ENCODE measurements around the gene SYNDIG1L. TPM values are rescaled to one million over a fixed set of nuclear protein-coding genes. Genes with fewer than 3 reads are reported as not detected.

Gene SYNDIG1L
- total RNA-seq, 1 experiment from 2014 or later = 0.33 TPM

DNA sequence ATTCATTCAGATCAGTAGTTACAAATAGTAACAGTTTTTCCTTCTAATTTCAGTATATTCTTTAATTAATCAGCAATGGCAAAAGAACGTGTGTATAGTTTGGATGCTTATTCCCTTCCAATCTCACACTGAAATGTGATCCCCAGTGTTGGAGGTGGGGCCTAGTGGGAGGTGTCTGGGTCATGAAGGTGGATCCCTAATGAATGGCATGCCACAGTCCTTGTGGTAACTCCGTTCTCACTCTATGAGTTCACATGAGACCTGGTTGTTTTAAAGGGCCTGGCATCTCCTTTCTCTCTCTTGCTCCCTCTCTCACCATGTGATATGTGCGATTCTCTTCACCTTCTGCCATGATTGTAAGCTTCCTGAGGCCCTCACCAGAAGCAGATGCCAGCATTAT, 18.9 kb upstream of the SYNDIG1L start:
- H3K9ac ChIP-seq (ENCODE audit: extremely low read depth, insufficient read length, low read length) = no peak overlapping the region
- H3K4me1 ChIP-seq (ENCODE audit: insufficient read depth, low read length) = no peaks in the 10 kb centered on the region
- H2BK20ac ChIP-seq (ENCODE audit: low read depth, low read length, poor library complexity, severe bottlenecking) = no peak overlapping the region
- no peak overlapping the region for H2BK12ac ChIP-seq (ENCODE audit: insufficient read length, low read depth, low read length)
- H3K4me2 ChIP-seq (ENCODE audit: insufficient read depth, insufficient read length, low read length) = no peak overlapping the region
- H2BK120ac ChIP-seq (ENCODE audit: low read depth, low read length, poor library complexity, severe bottlenecking) = no peak overlapping the region
- Mint-ChIP-seq H3K9me3 (no peaks in the 10 kb centered on the region), H3K4me3 (no peak overlapping the region), H3K27me3 (ENCODE audit: low read depth) (no peaks in the 10 kb centered on the region; the same call in 1 of the 2 replicates), H3K4me1 (peaks cover 15 to 23% of the 10 kb centered on the region in 2 experiments), H3K36me3 (ENCODE audit: insufficient read depth in 1 of 3, low read depth in 3 of 3) (no peaks in the 10 kb centered on the region), H3K27ac (peak overlapping the region in 2 of 3 experiments; percentile 56 to 79; a peak in 2 of 7 replicates)
- H3K14ac ChIP-seq (ENCODE audit: insufficient read depth, low read length) = no peak overlapping the region
- H3K27ac ChIP-seq (ENCODE audit: insufficient read length, low read depth, low read length) = no peak overlapping the region
- WGBS (ENCODE audit: extremely low coverage, insufficient read length, low lambda C conversion rate) = no CpG with 5 or more reads among the region's 3 CpGs
- H3K23ac ChIP-seq (ENCODE audit: insufficient read length, low read depth, low read length) = no peak overlapping the region
- no peak overlapping the region for H3K18ac ChIP-seq (ENCODE audit: insufficient read length, low read depth, low read length)
- H3T11ph ChIP-seq (ENCODE audit: low read length) = no peak overlapping the region
- H4K20me1 ChIP-seq (ENCODE audit: control insufficient read depth, insufficient read depth, insufficient read length) = no peaks in the 10 kb centered on the region
- no peaks in the 10 kb centered on the region for H3K79me1 ChIP-seq (ENCODE audit: insufficient read depth, low read depth, low read length, poor library complexity, severe bottlenecking)
- H4K8ac ChIP-seq (replicated peaks; ENCODE audit: insufficient read length, low read depth, low read length) = no peak overlapping the region
- H3K4ac ChIP-seq (ENCODE audit: low read depth, low read length) = no peak overlapping the region
- H3K79me2 ChIP-seq (ENCODE audit: insufficient read depth, low read length) = no peaks in the 10 kb centered on the region
- H4K5ac ChIP-seq (ENCODE audit: insufficient read length, low read depth, low read length) = no peak overlapping the region
- H3K56ac ChIP-seq (ENCODE audit: insufficient read length, low read depth, low read length) = no peak overlapping the region
- no peaks in the 10 kb centered on the region for H3K23me2 ChIP-seq (ENCODE audit: insufficient read length, low read depth, low read length, poor library complexity, severe bottlenecking)
- no peak overlapping the region for H4K91ac ChIP-seq (ENCODE audit: insufficient read length, low read depth, low read length)
- no peak overlapping the region for H2BK5ac ChIP-seq (ENCODE audit: insufficient read length, low read length)
- H3K27me3 ChIP-seq (ENCODE audit: insufficient read depth, low read length) = no peaks in the 10 kb centered on the region
- H2AK5ac ChIP-seq (ENCODE audit: insufficient read length, low read length) = no peak overlapping the region
- H2BK15ac ChIP-seq (ENCODE audit: low read depth, low read length) = no peak overlapping the region
- peak; percentile 67 for DNase-seq
- TF ChIP-seq, protein P1, sequence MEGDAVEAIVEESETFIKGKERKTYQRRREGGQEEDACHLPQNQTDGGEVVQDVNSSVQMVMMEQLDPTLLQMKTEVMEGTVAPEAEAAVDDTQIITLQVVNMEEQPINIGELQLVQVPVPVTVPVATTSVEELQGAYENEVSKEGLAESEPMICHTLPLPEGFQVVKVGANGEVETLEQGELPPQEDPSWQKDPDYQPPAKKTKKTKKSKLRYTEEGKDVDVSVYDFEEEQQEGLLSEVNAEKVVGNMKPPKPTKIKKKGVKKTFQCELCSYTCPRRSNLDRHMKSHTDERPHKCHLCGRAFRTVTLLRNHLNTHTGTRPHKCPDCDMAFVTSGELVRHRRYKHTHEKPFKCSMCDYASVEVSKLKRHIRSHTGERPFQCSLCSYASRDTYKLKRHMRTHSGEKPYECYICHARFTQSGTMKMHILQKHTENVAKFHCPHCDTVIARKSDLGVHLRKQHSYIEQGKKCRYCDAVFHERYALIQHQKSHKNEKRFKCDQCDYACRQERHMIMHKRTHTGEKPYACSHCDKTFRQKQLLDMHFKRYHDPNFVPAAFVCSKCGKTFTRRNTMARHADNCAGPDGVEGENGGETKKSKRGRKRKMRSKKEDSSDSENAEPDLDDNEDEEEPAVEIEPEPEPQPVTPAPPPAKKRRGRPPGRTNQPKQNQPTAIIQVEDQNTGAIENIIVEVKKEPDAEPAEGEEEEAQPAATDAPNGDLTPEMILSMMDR (conservative IDR thresholded peaks at IDR 0.05) = no peak
- H3K9me3 ChIP-seq (ENCODE audit: control insufficient read depth, low read depth, low read length) = no peaks in the 10 kb centered on the region
- no peak overlapping the region for H2AFZ ChIP-seq (ENCODE audit: low read length)
